K562 (cell line): ENCODE measurements around the gene SPTY2D1. TPM values are rescaled to one million over a fixed set of nuclear protein-coding genes. Genes with fewer than 3 reads are reported as not detected.
A peak's percentile ranks its signal among the peaks of the same experiment; 100 is the strongest.

ENCODE experiments used
- ATF1 ChIP-seq, 2 experiments: fragments of 450-650 bp in 1 of 2; IDR thresholded peaks; 2 replicates each; pipeline ENCODE4 v1.6.1; 2016; ENCODE audit warnings: missing compliant biosample characterization in 1 of 2, missing genetic modification characterization in 1 of 2
- ATF7 ChIP-seq: fragments of 450-650 bp; IDR thresholded peaks from 2 replicates; pipeline ENCODE4 v1.7.1; 2014; ENCODE audit warnings: mild to moderate bottlenecking, moderate library complexity
- CEBPG ChIP-seq, 3 experiments: fragments of 200-800 bp in 1 of 3; sonication (Bioruptor generic) in 1 of 3; sonication (generic) in 1 of 3; formaldehyde crosslinking in 1 of 3; IDR thresholded peaks in 2 of 3; conservative IDR thresholded peaks in 1 of 3; 2 replicates each; pipeline versions ENCODE4 v1.6.1 to v1.8.0; 2016 to 2022; ENCODE audit warnings: missing compliant biosample characterization in 2 of 3, missing genetic modification characterization in 2 of 3, mild to moderate bottlenecking in 1 of 3, missing genetic modification reagents in 1 of 3
- NFYB ChIP-seq: IDR thresholded peaks from 2 replicates; pipeline ENCODE4 v1.6.1; 2011; ENCODE audit warnings: mild to moderate bottlenecking, moderate library complexity; ENCODE audit not compliant: insufficient read length; ENCODE audit errors: extremely low read depth
- NR2C1 ChIP-seq, 2 experiments: fragments of 450-650 bp; IDR thresholded peaks; 2 replicates each; pipeline ENCODE4 v1.6.1; 2017; ENCODE audit warnings: mild to moderate bottlenecking in 2 of 2, antibody characterized with exemption in 1 of 2, inconsistent platforms in 1 of 2, missing compliant biosample characterization in 1 of 2, missing genetic modification characterization in 1 of 2
- PML ChIP-seq: IDR thresholded peaks from 2 replicates; pipeline ENCODE4 v1.6.1; 2012; ENCODE audit warnings: low read length, inconsistent platforms
- RFX1 ChIP-seq: fragments of 450-650 bp; IDR thresholded peaks from 2 replicates; pipeline ENCODE4 v1.6.1; 2016; ENCODE audit warnings: mild to moderate bottlenecking, moderate library complexity
- polyA plus RNA-seq, 8 experiments: library from polyadenylated mRNA; depleted of rRNA in 4 of 8; stranded (reverse) in 5 of 8; unstranded in 3 of 8; fragments of >200 nt; fragmentation: Nextera tagmentation in 2 of 8; fragmentation: Illumina TruSeq in 1 of 8; extraction: Ambion mirVana in 2 of 8; extraction: Trizol in 1 of 8; gene quantifications; 2 replicates each; pipeline versions ENCODE4 v1.2.1 to v1.2.3, GENCODE V29; 2011 to 2014; ENCODE audit warnings: inconsistent platforms in 1 of 8, missing spikeins in 1 of 8
- total RNA-seq, 7 experiments: library from RNA; depleted of rRNA in 6 of 7; stranded (reverse); fragments of >200 nt in 6 of 7; fragmentation: Illumina TruSeq in 2 of 7; extraction: Trizol in 2 of 7; gene quantifications; 2 replicates each; pipeline versions ENCODE4 v1.2.1 to v1.2.3, GENCODE V29; 2011 to 2021; ENCODE audit warnings: low replicate concordance in 1 of 7
- TF ChIP-seq, protein P1 (sequence below): fragments of 250-450 bp; sonication (Bioruptor Pico); IDR thresholded peaks from 2 replicates; pipeline ENCODE4 v1.5.0; 2021; ENCODE audit warnings: mild to moderate bottlenecking, moderate library complexity
- TF ChIP-seq, protein P2 (sequence below): fragments of 450-650 bp; formaldehyde crosslinking; conservative IDR thresholded peaks from 2 replicates; pipeline ENCODE4 v1.4.0; 2022; ENCODE audit warnings: mild to moderate bottlenecking, missing genetic modification characterization

The SPTY2D1 gene
- total and polyA plus RNA-seq, 9 of the 15 experiments (the other 6 are each of a cell fraction or from before 2014, with no cell fraction given), result 3.2 to 32.1 (median 12.9) TPM

DNA sequence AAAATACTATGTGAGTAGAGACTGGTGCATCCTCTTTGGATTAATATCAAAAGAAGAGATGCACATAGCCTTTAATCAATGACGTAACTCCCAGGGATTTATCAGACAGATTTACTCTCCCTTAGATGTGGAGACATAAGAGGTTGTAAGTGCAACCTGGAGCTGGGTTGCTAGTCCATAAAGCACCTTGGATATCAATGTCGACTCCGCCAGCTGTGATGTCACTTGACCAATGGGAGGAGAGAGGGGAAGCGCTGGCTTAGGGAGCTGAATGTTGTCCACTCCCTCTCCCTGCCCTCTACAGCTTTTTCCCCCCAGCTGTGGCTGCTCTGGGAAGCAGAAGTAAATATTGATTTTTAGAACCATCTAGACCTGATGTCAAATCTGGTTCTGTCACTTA lies 35.6 kb upstream of the SPTY2D1 start (continued):
- TF ChIP-seq ATF7, result peak; percentile 45; the same call in 1 of the 2 replicates
- TF ChIP-seq NFYB, result peak; percentile 11
- TF ChIP-seq, protein P1, sequence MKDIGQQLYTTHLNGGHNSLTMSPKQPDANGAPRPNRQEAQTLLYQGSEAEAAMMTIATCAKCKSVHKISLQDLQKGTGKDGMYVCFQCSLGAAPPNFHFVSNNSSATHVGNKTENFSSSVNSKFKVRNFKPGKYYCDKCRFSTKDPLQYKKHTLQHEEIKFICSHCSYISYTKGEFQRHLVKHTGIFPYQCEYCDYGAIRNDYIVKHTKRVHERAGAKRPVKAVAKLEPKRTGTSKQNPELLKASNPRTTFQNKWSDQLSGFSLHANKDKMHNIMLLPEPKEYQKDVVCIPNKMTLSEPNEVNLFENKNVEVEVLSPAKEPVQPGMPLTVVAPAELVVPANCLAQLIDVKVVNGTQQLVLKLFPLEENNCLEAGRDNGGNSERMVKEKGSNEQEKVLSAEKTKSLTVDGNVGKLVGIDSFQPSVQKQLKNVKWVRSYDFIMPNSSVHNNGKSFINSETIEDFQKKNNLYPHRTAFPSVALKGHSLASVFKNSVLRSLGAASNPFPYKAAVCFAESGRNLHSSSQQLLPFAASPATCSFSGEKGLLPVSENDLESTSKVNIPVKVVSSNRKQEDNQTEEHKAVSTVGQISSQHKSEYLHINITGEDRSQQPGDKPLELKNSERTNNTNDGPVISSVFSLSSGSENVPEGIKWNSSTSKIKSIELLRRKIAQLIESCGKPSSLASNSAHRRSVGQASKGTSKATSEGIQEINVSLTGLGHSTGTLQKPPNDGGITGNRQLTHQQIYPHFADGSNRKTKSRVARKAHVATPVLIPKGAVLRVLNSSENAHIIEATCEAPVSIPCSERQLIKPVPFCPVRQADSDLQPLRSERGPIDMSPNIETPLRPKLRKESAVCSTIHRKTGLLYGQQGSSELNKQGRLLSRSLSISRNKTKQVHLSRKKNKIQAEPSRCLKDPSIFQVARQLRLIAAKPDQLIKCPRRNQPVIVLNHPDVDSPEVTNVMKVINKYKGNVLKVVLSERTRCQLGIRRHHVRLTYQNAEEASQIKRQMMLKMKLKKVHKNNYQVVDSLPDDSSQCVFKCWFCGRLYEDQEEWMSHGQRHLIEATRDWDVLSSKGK (CRISPR knock-in tag), result no peak
- no peak for TF ChIP-seq ATF1 (CRISPR knock-in tag; IDR thresholded peaks at IDR 0.05)
- no peak for TF ChIP-seq ATF1 (tag; IDR thresholded peaks at IDR 0.05)
- TF ChIP-seq PML, result no peak
- no peak for TF ChIP-seq NR2C1 (IDR thresholded peaks at IDR 0.05)
- TF ChIP-seq NR2C1 (tag; IDR thresholded peaks at IDR 0.05), result no peak
- TF ChIP-seq, protein P2, sequence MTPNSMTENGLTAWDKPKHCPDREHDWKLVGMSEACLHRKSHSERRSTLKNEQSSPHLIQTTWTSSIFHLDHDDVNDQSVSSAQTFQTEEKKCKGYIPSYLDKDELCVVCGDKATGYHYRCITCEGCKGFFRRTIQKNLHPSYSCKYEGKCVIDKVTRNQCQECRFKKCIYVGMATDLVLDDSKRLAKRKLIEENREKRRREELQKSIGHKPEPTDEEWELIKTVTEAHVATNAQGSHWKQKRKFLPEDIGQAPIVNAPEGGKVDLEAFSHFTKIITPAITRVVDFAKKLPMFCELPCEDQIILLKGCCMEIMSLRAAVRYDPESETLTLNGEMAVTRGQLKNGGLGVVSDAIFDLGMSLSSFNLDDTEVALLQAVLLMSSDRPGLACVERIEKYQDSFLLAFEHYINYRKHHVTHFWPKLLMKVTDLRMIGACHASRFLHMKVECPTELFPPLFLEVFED, result no peak
- no peak for TF ChIP-seq CEBPG (CRISPR knock-in tag; IDR thresholded peaks at IDR 0.05)
- 0 out of 4 replicates have a peak, but pooled peaks of 1 of the 2 experiments have one; percentile 35 for TF ChIP-seq CEBPG (tag; conservative IDR thresholded peaks at IDR 0.05 in 1 of 2, IDR thresholded peaks at IDR 0.05 in 1 of 2)
- no peak for TF ChIP-seq RFX1
